DOHH2 (cell line): ENCODE measurements around the gene PRSS8.

ENCODE experiments used
- H3F3A ChIP-seq: fragments of 200-600 bp; sonication (generic), shearing (Covaris generic); 2 replicates; pipeline ENCODE4 v1.6.0; 2016; ENCODE audit warnings: antibody characterized with exemption, mild to moderate bottlenecking; ENCODE audit not compliant: control insufficient read depth, insufficient read depth
- H3K27ac ChIP-seq: fragments of 200-600 bp; sonication (generic); 2 replicates; pipeline ENCODE4 v1.5.1; 2014; ENCODE audit warnings: low read depth, mild to moderate bottlenecking, low read length, moderate library complexity
- H3K27me3 ChIP-seq: fragments of 200-600 bp; sonication (generic); 2 replicates; pipeline ENCODE4 v1.6.1; 2014; ENCODE audit warnings: mild to moderate bottlenecking, low read length, mixed read lengths; ENCODE audit not compliant: control insufficient read depth
- H3K36me3 ChIP-seq: fragments of 200-600 bp; sonication (generic); 2 replicates; pipeline ENCODE4 v1.6.1; 2014; ENCODE audit warnings: mild to moderate bottlenecking, low read length, moderate library complexity, mixed read lengths; ENCODE audit not compliant: control insufficient read depth
- H3K4me1 ChIP-seq: fragments of 200-600 bp; sonication (generic); 2 replicates; pipeline ENCODE4 v1.6.1; 2014; ENCODE audit warnings: mild to moderate bottlenecking, low read length, mixed read lengths; ENCODE audit not compliant: control insufficient read depth
- H3K4me2 ChIP-seq: fragments of 200-600 bp; sonication (generic); 2 replicates; pipeline ENCODE4 v1.6.0; 2014; ENCODE audit warnings: mild to moderate bottlenecking, low read length, moderate library complexity
- H3K4me3 ChIP-seq: fragments of 200-600 bp; sonication (generic); 2 replicates; pipeline ENCODE4 v1.5.1; 2014; ENCODE audit warnings: mild to moderate bottlenecking, low read length, mixed read lengths
- H3K79me2 ChIP-seq: fragments of 200-600 bp; sonication (generic); 2 replicates; pipeline ENCODE4 v1.6.1; 2014; ENCODE audit warnings: mild to moderate bottlenecking, low read length, mixed read lengths; ENCODE audit not compliant: control insufficient read depth
- H3K9me2 ChIP-seq: fragments of 200-600 bp; sonication (generic); replicated peaks from 2 replicates; pipeline ENCODE4 v1.6.1; 2014; ENCODE audit warnings: mild to moderate bottlenecking, low read length, mixed read lengths; ENCODE audit not compliant: control insufficient read depth
- H3K9me3 ChIP-seq: fragments of 200-600 bp; sonication (generic); 2 replicates; pipeline ENCODE4 v1.6.1; 2014; ENCODE audit warnings: antibody characterized with exemption, low read length, mixed read lengths; ENCODE audit not compliant: control insufficient read depth, insufficient read depth
- H4K20me1 ChIP-seq: fragments of 200-600 bp; sonication (generic); 2 replicates; pipeline ENCODE4 v1.6.0; 2014; ENCODE audit warnings: low read depth, mild to moderate bottlenecking, antibody characterized with exemption, low read length, moderate library complexity; ENCODE audit not compliant: control insufficient read depth, insufficient read depth
- CTCF ChIP-seq: fragments of 200-600 bp; sonication (generic); IDR thresholded peaks from one replicate; pipeline ENCODE4 v1.5.1; 2014; ENCODE audit warnings: antibody characterized with exemption, mild to moderate bottlenecking, low read depth, low read length; ENCODE audit not compliant: poor library complexity, severe bottlenecking
- EZH2phosphoT487 ChIP-seq: fragments of 200-600 bp; sonication (generic); IDR thresholded peaks from 2 replicates; pipeline ENCODE4 v1.6.1; 2017; ENCODE audit warnings: borderline replicate concordance, mild to moderate bottlenecking, antibody characterized with exemption, low read length, moderate library complexity, mixed read lengths

Gene PRSS8

GRCh38 chr16:31182391-31182790 is 46.9 kb upstream of the PRSS8 start:
- H3K9me2 ChIP-seq = no peaks in the 10 kb centered on the region
- peak overlapping the region; percentile 99 for H3K4me2 ChIP-seq
- peak overlapping the region; percentile 98 for H3K4me3 ChIP-seq
- peaks cover 77% of the 10 kb centered on the region for H3K36me3 ChIP-seq
- TF ChIP-seq EZH2phosphoT487 (no peak), CTCF (no peak)
- H3F3A ChIP-seq = peaks cover 55% of the 10 kb centered on the region
- H3K9me3 ChIP-seq = no peaks in the 10 kb centered on the region
- H4K20me1 ChIP-seq = peaks cover 63% of the 10 kb centered on the region
- H3K27ac ChIP-seq = no peak overlapping the region
- peaks cover 88% of the 10 kb centered on the region for H3K79me2 ChIP-seq
- no peaks in the 10 kb centered on the region for H3K27me3 ChIP-seq
- peaks cover 38% of the 10 kb centered on the region for H3K4me1 ChIP-seq

- Histone ChIP-seq H3K27ac (peak overlapping the region; percentile 89), H4K20me1 (peaks cover 52% of the 10 kb centered on the region)
Observed at GRCh38 chr16:31181102-31181830, 45.7 kb upstream of the PRSS8 start.

GRCh38 chr16:31179747-31180459 is 44.4 kb upstream of the PRSS8 start, which contains the start of gene FUS:
FUS (plus strand) TSS chr16:31180139; CDS start chr16:31180215, 76 bp downstream.
- peak within 1 kb of the TSS; percentile 98 for H3K4me3 ChIP-seq
- no peaks in the 10 kb centered on the region for H3K27me3 ChIP-seq
- peaks cover 44% of the 10 kb centered on the region for H3K4me1 ChIP-seq
- H3K9me2 ChIP-seq = no peaks in the 10 kb centered on the region
- peaks cover 37% of the 10 kb centered on the region for H3F3A ChIP-seq
- peaks cover 52% of the 10 kb centered on the region for H3K36me3 ChIP-seq
- H3K79me2 ChIP-seq = peaks cover 63% of the 10 kb centered on the region
- peak within 1 kb of the TSS; percentile 89 for H3K27ac ChIP-seq
- H3K9me3 ChIP-seq = no peaks in the 10 kb centered on the region
- peak within 1 kb of the TSS; percentile 99 for H3K4me2 ChIP-seq
- no peak for TF ChIP-seq CTCF
- no peak for TF ChIP-seq EZH2phosphoT487
- H4K20me1 ChIP-seq = peaks cover 38% of the 10 kb centered on the region

More at GRCh38 chr16:31181102-31181830, 45.7 kb upstream of the PRSS8 start:
- H3K36me3 ChIP-seq = peaks cover 66% of the 10 kb centered on the region
- peaks cover 44% of the 10 kb centered on the region for H3K4me1 ChIP-seq
- peaks cover 46% of the 10 kb centered on the region for H3F3A ChIP-seq
- H3K4me2 ChIP-seq = peak overlapping the region; percentile 99
- no peaks in the 10 kb centered on the region for H3K9me3 ChIP-seq
- H3K9me2 ChIP-seq = no peaks in the 10 kb centered on the region
- H3K79me2 ChIP-seq = peaks cover 77% of the 10 kb centered on the region
- TF ChIP-seq CTCF (no peak), EZH2phosphoT487 (no peak)
- H3K4me3 ChIP-seq = peak overlapping the region; percentile 98
- no peaks in the 10 kb centered on the region for H3K27me3 ChIP-seq
